ENCODE measurements around the gene TIGD7.
A peak's percentile ranks its signal among the peaks of the same experiment; 100 is the strongest.

The TIGD7 gene

GRCh38 chr16:3295783-3296182, 9.4 kb downstream of the TIGD7 start:
- in situ Hi-C loops (cut with MboI; ENCODE audit: low sequenced_read_pairs), result no loop called here
- H3K36me3 ChIP-seq (replicated peaks), result peaks cover 22% of the 10 kb centered on the region

DNA sequence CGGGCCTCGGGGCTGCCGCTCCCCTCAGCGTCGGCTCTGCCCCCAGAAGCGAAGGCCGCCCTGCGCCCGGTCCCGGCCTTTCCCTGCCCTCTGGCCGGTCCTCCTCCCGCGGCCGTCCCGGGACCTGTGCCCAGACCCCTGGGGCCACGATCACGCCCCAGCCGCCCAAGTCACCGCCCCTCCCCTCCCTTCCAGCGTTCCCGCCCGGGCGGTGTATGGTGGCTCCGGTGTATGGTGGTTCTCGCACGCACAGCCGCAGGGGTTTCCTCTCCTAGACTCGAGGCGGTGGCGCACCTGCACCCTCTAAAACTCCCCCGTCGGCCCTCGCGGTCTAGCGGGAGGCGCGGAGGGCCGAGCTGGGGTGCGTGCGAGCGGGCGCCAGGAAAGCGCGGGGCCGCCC, 10.0 kb downstream of the TIGD7 start:
- peaks cover 15% of the 10 kb centered on the region for H3K9me3 ChIP-seq
- in situ Hi-C loops (cut with MboI; ENCODE audit: low sequenced_read_pairs), result no loop called here
- no peak for DNase-seq (ENCODE audit: low spot score in 2 of 2)
- no peak overlapping the region for H3K4me3 ChIP-seq
- H3K27me3 ChIP-seq (ENCODE audit: low read depth), result no peaks in the 10 kb centered on the region
- H3K36me3 ChIP-seq (replicated peaks), result peaks cover 28% of the 10 kb centered on the region
- H3K4me1 ChIP-seq, result no peaks in the 10 kb centered on the region

More at GRCh38 chr16:3295783-3296182, 9.4 kb downstream of the TIGD7 start:
- H3K27me3 ChIP-seq (ENCODE audit: low read depth), result no peaks in the 10 kb centered on the region
- no peaks in the 10 kb centered on the region for H3K4me1 ChIP-seq
- DNase-seq (ENCODE audit: low spot score in 2 of 2), result no peak
- H3K9me3 ChIP-seq, result peaks cover 10% of the 10 kb centered on the region
- no peak overlapping the region for H3K4me3 ChIP-seq

GRCh38 chr16:3292604-3293003, 12.6 kb downstream of the TIGD7 start:
- DNase-seq (ENCODE audit: low spot score in 2 of 2), result no peak
- H3K36me3 ChIP-seq (replicated peaks), result peaks cover 51% of the 10 kb centered on the region

GRCh38 chr16:3289998-3290673, 15.1 kb downstream of the TIGD7 start:
- Histone ChIP-seq H3K4me1 (peaks cover 2% of the 10 kb centered on the region), H3K9me3 (peaks cover 35% of the 10 kb centered on the region), H3K36me3 (replicated peaks) (peaks cover 76% of the 10 kb centered on the region), H3K27me3 (ENCODE audit: low read depth) (no peaks in the 10 kb centered on the region), H3K4me3 (no peak overlapping the region)
- DNase-seq (ENCODE audit: low spot score in 2 of 2), result no peak
- in situ Hi-C loops (cut with MboI; ENCODE audit: low sequenced_read_pairs), result no loop called here

More at GRCh38 chr16:3292604-3293003, 12.6 kb downstream of the TIGD7 start:
- in situ Hi-C loops (cut with MboI; ENCODE audit: low sequenced_read_pairs), result no loop called here
- H3K9me3 ChIP-seq, result peaks cover 35% of the 10 kb centered on the region
- no peak overlapping the region for H3K4me3 ChIP-seq
- no peaks in the 10 kb centered on the region for H3K4me1 ChIP-seq
- no peaks in the 10 kb centered on the region for H3K27me3 ChIP-seq (ENCODE audit: low read depth)

DNA sequence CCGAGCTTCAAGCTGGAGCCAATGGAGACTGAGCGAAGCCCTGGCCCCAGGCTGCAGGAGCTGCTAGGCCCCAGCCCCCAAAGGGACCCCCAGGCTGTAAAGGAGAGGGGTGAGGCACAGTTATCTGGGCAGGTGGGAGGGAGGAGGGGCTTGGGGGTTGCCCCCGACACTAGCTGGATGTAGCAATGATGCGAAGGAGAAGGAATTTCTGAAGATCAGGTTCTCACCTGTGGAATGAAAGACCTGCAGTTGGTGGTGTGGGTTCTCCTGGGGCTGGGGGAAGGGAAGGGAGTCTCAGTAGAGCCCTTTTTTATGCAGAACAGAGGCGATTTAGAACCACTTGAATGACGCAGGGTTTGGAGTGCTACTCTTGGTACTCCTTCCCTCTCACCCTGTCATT, 20.1 kb downstream of the TIGD7 start:
- Histone ChIP-seq H3K36me3 (replicated peaks) (peaks cover 55% of the 10 kb centered on the region), H3K4me3 (peak overlapping the region; percentile 74), H3K4me1 (peaks cover 14% of the 10 kb centered on the region), H3K9me3 (peaks cover 24% of the 10 kb centered on the region), H3K27me3 (ENCODE audit: low read depth) (no peaks in the 10 kb centered on the region)
- DNase-seq (ENCODE audit: low spot score in 2 of 2), result no peak
- in situ Hi-C loops (cut with MboI; ENCODE audit: low sequenced_read_pairs), result no loop called here

- no peak for DNase-seq (ENCODE audit: low spot score in 2 of 2)
- peaks cover 11% of the 10 kb centered on the region for H3K9me3 ChIP-seq
- peaks cover 42% of the 10 kb centered on the region for H3K36me3 ChIP-seq (replicated peaks)
- peak overlapping the region; percentile 74 for H3K4me3 ChIP-seq
- no peaks in the 10 kb centered on the region for H3K27me3 ChIP-seq (ENCODE audit: low read depth)
- peaks cover 14% of the 10 kb centered on the region for H3K4me1 ChIP-seq
- in situ Hi-C loops (cut with MboI; ENCODE audit: low sequenced_read_pairs), result no loop called here
Observed at GRCh38 chr16:3283543-3284447, 21.4 kb downstream of the TIGD7 start.

GRCh38 chr16:3282730-3283542, 22.3 kb downstream of the TIGD7 start, which contains the start of gene ZNF263:
Gene ZNF263, plus strand, starts transcription at chr16:3283491. Its CDS starts 328 bp downstream, at chr16:3283819.
- peak; percentile 96 to 97 for DNase-seq (ENCODE audit: low spot score in 2 of 2)
- Histone ChIP-seq H3K4me3 (peak within 1 kb of the TSS; percentile 74), H3K27me3 (ENCODE audit: low read depth) (peaks cover 3% of the 10 kb centered on the region; the same call in 1 of the 2 replicates), H3K9me3 (0 out of 2 replicates have a peak, but pooled peaks cover 4% of the 10 kb centered on the region), H3K36me3 (replicated peaks) (peaks cover 34% of the 10 kb centered on the region), H3K4me1 (peaks cover 14% of the 10 kb centered on the region)
- in situ Hi-C loops (cut with MboI; ENCODE audit: low sequenced_read_pairs), result no loop called here

DNA sequence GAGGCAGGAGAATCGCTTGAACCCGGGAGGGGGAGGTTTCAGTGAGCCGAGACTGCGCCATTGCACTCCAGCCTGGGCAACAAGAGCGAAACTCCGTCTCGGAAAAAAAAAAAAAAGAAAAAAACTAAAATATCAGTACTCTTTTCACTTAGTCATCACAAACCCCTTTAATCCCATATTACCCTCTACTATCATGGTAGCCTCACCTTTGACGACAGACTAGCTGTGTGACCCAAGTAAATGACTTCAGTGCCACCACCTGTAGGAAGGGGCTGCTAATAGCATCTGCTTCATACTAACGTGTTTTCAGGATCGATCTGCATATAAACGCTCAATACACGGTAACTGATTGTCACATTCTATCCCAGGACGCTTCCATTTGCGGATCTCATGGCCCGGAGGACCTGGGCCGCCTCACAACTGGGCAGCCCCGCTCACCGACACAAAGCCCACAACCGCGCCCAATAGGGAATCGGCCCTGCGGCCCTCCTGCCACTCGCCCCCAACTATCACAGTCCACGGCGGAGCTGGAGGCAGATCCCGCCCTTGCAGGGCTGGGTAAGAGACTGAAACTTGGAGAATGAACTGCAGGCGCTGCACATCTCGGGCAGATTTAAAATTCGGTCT, 23.0 kb downstream of the TIGD7 start:
- in situ Hi-C loops (cut with MboI; ENCODE audit: low sequenced_read_pairs), result no loop called here
- DNase-seq (ENCODE audit: low spot score in 2 of 2), result peak; percentile 72 to 79
- Histone ChIP-seq H3K36me3 (replicated peaks) (peaks cover 29% of the 10 kb centered on the region), H3K9me3 (0 out of 2 replicates have a peak, but pooled peaks cover 4% of the 10 kb centered on the region), H3K27me3 (ENCODE audit: low read depth) (peaks cover 4% of the 10 kb centered on the region; the same call in 1 of the 2 replicates), H3K4me1 (peaks cover 14% of the 10 kb centered on the region), H3K4me3 (peak overlapping the region; percentile 74)

DNA sequence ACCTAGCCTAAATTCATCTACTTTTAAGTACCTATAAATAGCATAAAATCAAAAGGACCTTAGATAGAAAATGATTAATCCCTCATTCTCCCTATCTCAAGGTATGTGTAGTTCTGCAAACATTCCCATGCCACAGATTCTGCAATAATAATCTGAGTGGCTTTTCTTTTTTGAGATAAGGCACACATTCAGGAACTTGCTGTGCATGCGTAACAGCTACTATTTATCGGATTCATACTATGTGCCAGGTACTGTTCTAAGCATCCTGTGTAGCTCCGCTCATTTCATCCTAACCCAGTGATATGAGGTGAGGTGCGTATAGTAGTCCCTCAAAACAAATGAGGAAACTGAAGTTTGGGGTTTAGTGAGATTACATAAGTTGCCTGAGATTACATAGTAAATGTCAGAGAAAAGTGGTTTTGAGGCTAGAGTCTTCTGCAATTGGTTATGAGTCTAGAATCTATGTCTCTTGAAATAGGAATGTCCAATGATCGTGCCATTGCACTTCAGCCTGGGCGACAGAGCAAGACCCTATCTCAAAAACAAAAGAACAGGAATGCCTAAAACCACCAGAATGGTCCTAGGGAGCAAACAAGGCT, 23.9 kb downstream of the TIGD7 start:
- in situ Hi-C loops (cut with MboI; ENCODE audit: low sequenced_read_pairs), result no loop called here
- no peak for DNase-seq (ENCODE audit: low spot score in 2 of 2)
- Histone ChIP-seq H3K4me3 (no peak overlapping the region), H3K9me3 (0 out of 2 replicates have a peak, but pooled peaks cover 4% of the 10 kb centered on the region), H3K27me3 (ENCODE audit: low read depth) (peaks cover 7% of the 10 kb centered on the region), H3K4me1 (peaks cover 14% of the 10 kb centered on the region), H3K36me3 (replicated peaks) (peaks cover 20% of the 10 kb centered on the region)

GRCh38 chr16:3276679-3277078, 28.6 kb downstream of the TIGD7 start:
- H3K36me3 ChIP-seq (replicated peaks), result no peaks in the 10 kb centered on the region
- no peak for DNase-seq (ENCODE audit: low spot score in 2 of 2)
- H3K4me3 ChIP-seq, result no peak overlapping the region
- 0 out of 2 replicates have a peak, but pooled peaks cover 4% of the 10 kb centered on the region for H3K9me3 ChIP-seq
- peaks cover 7% of the 10 kb centered on the region for H3K27me3 ChIP-seq (ENCODE audit: low read depth)
- in situ Hi-C loops (cut with MboI; ENCODE audit: low sequenced_read_pairs), result no loop called here
- H3K4me1 ChIP-seq, result no peaks in the 10 kb centered on the region

DNA sequence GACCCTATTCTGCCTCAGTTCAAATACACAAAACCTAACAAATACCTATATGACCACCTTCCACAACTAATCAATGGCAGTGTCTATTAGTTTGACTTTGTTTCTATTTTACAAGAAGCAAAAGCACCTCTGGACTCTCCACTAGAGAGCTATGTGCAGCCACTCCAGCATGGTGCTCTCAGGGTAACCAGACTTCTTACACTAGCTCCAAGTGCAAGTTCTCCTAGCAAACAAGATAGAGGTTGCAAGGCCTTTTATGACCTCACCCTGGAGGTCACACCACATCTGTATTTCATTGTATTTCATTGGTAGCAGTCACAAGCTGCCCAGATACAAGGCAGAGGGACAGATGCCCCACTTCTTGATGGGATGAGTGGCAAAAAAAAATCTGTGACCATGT, 30.3 kb downstream of the TIGD7 start:
- peaks cover 7% of the 10 kb centered on the region for H3K27me3 ChIP-seq (ENCODE audit: low read depth)
- no peak overlapping the region for H3K4me3 ChIP-seq
- in situ Hi-C loops (cut with MboI; ENCODE audit: low sequenced_read_pairs), result no loop called here
- no peaks in the 10 kb centered on the region for H3K9me3 ChIP-seq
- no peaks in the 10 kb centered on the region for H3K4me1 ChIP-seq
- H3K36me3 ChIP-seq (replicated peaks), result no peaks in the 10 kb centered on the region
- no peak for DNase-seq (ENCODE audit: low spot score in 2 of 2)

DNA sequence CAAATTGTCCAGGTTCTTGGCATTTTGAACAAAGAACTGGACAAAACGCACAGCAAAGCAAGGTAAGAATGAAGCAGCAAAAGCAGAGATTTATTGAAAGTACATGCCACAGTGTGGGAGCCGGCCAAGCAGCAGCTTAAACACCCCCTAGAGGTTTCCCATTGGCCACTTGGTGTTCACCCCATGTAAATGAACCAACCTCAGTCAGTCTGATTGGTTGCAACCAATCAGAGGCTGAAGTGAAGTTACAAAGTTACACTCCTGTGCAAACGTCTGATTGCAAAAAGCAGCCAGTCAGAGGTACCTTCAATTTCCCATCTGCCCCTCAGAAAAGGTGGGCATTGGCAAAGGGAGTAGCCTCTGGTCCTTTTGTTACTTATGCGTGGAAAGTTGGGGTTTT, 30.7 kb downstream of the TIGD7 start:
- H3K27me3 ChIP-seq (ENCODE audit: low read depth), result peaks cover 7% of the 10 kb centered on the region
- in situ Hi-C loops (cut with MboI; ENCODE audit: low sequenced_read_pairs), result no loop called here
- no peaks in the 10 kb centered on the region for H3K9me3 ChIP-seq
- DNase-seq (ENCODE audit: low spot score in 2 of 2), result peak in 1 of 2 experiments; percentile 24
- no peaks in the 10 kb centered on the region for H3K36me3 ChIP-seq (replicated peaks)
- H3K4me3 ChIP-seq, result no peak overlapping the region
- no peaks in the 10 kb centered on the region for H3K4me1 ChIP-seq
